ENCODE data around the gene AMFR. TPM values are rescaled to one million over a fixed set of nuclear protein-coding genes. Genes with fewer than 3 reads are reported as not detected.

AMFR gene
- total and polyA plus RNA-seq, 2 of the 13 experiments (the other 11 are each of a cell fraction or from before 2014, with no cell fraction given) = 52.9 to 108 TPM

DNA sequence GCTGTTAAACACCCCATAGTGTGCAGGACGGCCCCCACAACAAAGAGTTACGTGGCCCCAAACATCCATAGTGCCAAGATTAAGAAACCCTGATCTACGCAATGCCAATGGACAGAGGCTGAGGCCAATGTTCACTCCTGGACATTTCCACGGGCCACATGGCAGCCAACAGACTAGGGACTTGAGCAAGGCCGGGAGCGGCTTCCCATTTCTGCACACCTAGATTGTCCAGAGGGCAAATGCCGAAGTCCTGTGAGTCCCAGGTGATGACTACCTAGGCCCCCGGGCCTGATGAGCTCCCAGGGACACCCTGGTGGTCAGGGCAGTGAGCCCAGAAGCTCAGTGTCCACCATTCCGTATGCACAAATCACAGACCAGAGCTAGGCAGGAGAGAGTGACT lies 95.5 kb downstream of the AMFR start:
- in situ Hi-C loops (cut with HindIII; ENCODE audit: extremely low pct_ligation_motif_present, low pct_unique_long_range_greater_than_20kb) = no loop called here
- BruUV-seq (replicated peaks) = no TSS peak
- Histone ChIP-seq H3K36me3 (replicated peaks in 1 of 2; ENCODE audit: control insufficient read depth in 1 of 2, insufficient read depth in 2 of 2, low read length in 2 of 2) (no peaks in the 10 kb centered on the region), H3K9me3 (ENCODE audit: low read length) (no peaks in the 10 kb centered on the region), H2AFZ (ENCODE audit: low read length) (no peak overlapping the region), H3K4me2 (ENCODE audit: low read depth, low read length) (no peak overlapping the region), H3K9ac (ENCODE audit: insufficient read depth, low read depth, low read length) (no peak overlapping the region), H3K79me2 (ENCODE audit: insufficient read depth, low read length) (no peaks in the 10 kb centered on the region), H3K27ac (ENCODE audit: extremely low read length, insufficient read depth, low read length) (no peak overlapping the region), H3K4me1 (ENCODE audit: insufficient read depth, low read length) (no peaks in the 10 kb centered on the region), H4K20me1 (ENCODE audit: insufficient read depth, low read length) (no peaks in the 10 kb centered on the region), H3K4me3 (replicated peaks in 1 of 3; ENCODE audit: insufficient read depth in 1 of 3, low read depth in 2 of 3, low read length in 3 of 3) (no peak overlapping the region), H3K27me3 (ENCODE audit: control insufficient read depth in 1 of 2, insufficient read depth in 2 of 2, low read length in 2 of 2) (peaks cover 9 to 76% of the 10 kb centered on the region in 2 experiments)
- no peak for ATAC-seq
- CTCF ChIA-PET (ENCODE audit: low intra/inter-chr PET ratio, low total read pairs) = no interaction called here
- FAIRE-seq = no peak
- POLR2A ChIA-PET = no interaction called here
- DNase-seq (ENCODE audit: low spot score) = no peak
- intact Hi-C loops (cut with micrococcal nuclease; ENCODE audit: unreplicated experiment) = no loop called here
- WGBS (ENCODE audit: low lambda C conversion rate) = 40% methylated on average over 7 of the region's 9 CpGs
- TF ChIP-seq ZNF224 (CRISPR knock-in tag; IDR thresholded peaks at IDR 0.05) (no peak), SP140L (CRISPR knock-in tag; IDR thresholded peaks at IDR 0.05; ENCODE audit: borderline replicate concordance) (no peak), NFATC3 (CRISPR knock-in tag; IDR thresholded peaks at IDR 0.05) (no peak), KDM6A (CRISPR knock-in tag; IDR thresholded peaks at IDR 0.05; ENCODE audit: low read depth) (no peak), U2AF2 (IDR thresholded peaks at IDR 0.05; ENCODE audit: low read depth, low read length) (no peak), ZNF563 (CRISPR knock-in tag; IDR thresholded peaks at IDR 0.05) (no peak), GPN1 (CRISPR knock-in tag; IDR thresholded peaks at IDR 0.05; ENCODE audit: borderline replicate concordance) (no peak), ZNF562 (CRISPR knock-in tag; IDR thresholded peaks at IDR 0.05; ENCODE audit: borderline replicate concordance) (no peak), HMGA1 (CRISPR knock-in tag; conservative IDR thresholded peaks at IDR 0.05) (no peak), ATF7-NPFF (CRISPR knock-in tag; IDR thresholded peaks at IDR 0.05; ENCODE audit: low read depth) (no peak), MAFK (conservative IDR thresholded peaks at IDR 0.05 in 1 of 2, IDR thresholded peaks at IDR 0.05 in 1 of 2; ENCODE audit: low read length in 2 of 2) (no peak), ZNF333 (CRISPR knock-in tag; IDR thresholded peaks at IDR 0.05; ENCODE audit: borderline replicate concordance) (no peak), ZNF776 (CRISPR knock-in tag; IDR thresholded peaks at IDR 0.05) (no peak)
- TF ChIP-seq, protein P1, sequence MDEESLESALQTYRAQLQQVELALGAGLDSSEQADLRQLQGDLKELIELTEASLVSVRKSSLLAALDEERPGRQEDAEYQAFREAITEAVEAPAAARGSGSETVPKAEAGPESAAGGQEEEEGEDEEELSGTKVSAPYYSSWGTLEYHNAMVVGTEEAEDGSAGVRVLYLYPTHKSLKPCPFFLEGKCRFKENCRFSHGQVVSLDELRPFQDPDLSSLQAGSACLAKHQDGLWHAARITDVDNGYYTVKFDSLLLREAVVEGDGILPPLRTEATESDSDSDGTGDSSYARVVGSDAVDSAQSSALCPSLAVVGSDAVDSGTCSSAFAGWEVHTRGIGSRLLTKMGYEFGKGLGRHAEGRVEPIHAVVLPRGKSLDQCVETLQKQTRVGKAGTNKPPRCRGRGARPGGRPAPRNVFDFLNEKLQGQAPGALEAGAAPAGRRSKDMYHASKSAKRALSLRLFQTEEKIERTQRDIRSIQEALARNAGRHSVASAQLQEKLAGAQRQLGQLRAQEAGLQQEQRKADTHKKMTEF (CRISPR knock-in tag; IDR thresholded peaks at IDR 0.05) = no peak
- TF ChIP-seq, protein P2, sequence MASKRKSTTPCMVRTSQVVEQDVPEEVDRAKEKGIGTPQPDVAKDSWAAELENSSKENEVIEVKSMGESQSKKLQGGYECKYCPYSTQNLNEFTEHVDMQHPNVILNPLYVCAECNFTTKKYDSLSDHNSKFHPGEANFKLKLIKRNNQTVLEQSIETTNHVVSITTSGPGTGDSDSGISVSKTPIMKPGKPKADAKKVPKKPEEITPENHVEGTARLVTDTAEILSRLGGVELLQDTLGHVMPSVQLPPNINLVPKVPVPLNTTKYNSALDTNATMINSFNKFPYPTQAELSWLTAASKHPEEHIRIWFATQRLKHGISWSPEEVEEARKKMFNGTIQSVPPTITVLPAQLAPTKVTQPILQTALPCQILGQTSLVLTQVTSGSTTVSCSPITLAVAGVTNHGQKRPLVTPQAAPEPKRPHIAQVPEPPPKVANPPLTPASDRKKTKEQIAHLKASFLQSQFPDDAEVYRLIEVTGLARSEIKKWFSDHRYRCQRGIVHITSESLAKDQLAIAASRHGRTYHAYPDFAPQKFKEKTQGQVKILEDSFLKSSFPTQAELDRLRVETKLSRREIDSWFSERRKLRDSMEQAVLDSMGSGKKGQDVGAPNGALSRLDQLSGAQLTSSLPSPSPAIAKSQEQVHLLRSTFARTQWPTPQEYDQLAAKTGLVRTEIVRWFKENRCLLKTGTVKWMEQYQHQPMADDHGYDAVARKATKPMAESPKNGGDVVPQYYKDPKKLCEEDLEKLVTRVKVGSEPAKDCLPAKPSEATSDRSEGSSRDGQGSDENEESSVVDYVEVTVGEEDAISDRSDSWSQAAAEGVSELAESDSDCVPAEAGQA (IDR thresholded peaks at IDR 0.05; ENCODE audit: low read depth) = no peak
- TF ChIP-seq, protein P2 (CRISPR knock-in tag; IDR thresholded peaks at IDR 0.05; ENCODE audit: borderline replicate concordance) = no peak
- TF ChIP-seq, protein P3, sequence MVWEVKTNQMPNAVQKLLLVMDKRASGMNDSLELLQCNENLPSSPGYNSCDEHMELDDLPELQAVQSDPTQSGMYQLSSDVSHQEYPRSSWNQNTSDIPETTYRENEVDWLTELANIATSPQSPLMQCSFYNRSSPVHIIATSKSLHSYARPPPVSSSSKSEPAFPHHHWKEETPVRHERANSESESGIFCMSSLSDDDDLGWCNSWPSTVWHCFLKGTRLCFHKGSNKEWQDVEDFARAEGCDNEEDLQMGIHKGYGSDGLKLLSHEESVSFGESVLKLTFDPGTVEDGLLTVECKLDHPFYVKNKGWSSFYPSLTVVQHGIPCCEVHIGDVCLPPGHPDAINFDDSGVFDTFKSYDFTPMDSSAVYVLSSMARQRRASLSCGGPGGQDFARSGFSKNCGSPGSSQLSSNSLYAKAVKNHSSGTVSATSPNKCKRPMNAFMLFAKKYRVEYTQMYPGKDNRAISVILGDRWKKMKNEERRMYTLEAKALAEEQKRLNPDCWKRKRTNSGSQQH (CRISPR knock-in tag; IDR thresholded peaks at IDR 0.05; ENCODE audit: low read depth) = no peak
- TF ChIP-seq, protein P4, sequence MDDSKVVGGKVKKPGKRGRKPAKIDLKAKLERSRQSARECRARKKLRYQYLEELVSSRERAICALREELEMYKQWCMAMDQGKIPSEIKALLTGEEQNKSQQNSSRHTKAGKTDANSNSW (CRISPR knock-in tag; IDR thresholded peaks at IDR 0.05; ENCODE audit: borderline replicate concordance) = no peak
